Loucy (cell line): ENCODE measurements around the gene RUSC1.

Source experiments
- EZH2phosphoT487 ChIP-seq: fragments of 200-600 bp; IDR thresholded peaks from 2 replicates; pipeline ENCODE4 v1.6.1; 2018; ENCODE audit warnings: antibody characterized with exemption, mild to moderate bottlenecking, moderate library complexity, borderline replicate concordance
- TF ChIP-seq, protein P1 (sequence below): fragments of 200-600 bp; sonication (generic); conservative IDR thresholded peaks from 2 replicates; pipeline ENCODE4 v1.5.1; 2014; ENCODE audit warnings: mild to moderate bottlenecking, antibody characterized with exemption, low read length

DNA sequence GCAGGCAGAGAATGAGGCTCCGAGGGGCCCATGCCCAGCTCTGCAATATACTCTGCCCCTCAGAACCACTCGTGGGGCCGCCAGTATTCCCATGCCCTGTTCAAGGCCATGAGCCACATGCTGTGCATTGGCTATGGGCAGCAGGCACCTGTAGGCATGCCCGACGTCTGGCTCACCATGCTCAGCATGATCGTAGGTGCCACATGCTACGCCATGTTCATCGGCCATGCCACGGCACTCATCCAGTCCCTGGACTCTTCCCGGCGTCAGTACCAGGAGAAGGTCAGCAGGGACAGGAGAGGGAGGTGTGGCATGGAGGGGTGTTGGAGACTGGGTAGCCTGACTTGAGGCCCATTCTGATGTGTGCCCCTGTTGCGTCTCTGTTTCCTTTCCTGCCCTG, 36.2 kb upstream of the RUSC1 start:
- TF ChIP-seq, protein P1, sequence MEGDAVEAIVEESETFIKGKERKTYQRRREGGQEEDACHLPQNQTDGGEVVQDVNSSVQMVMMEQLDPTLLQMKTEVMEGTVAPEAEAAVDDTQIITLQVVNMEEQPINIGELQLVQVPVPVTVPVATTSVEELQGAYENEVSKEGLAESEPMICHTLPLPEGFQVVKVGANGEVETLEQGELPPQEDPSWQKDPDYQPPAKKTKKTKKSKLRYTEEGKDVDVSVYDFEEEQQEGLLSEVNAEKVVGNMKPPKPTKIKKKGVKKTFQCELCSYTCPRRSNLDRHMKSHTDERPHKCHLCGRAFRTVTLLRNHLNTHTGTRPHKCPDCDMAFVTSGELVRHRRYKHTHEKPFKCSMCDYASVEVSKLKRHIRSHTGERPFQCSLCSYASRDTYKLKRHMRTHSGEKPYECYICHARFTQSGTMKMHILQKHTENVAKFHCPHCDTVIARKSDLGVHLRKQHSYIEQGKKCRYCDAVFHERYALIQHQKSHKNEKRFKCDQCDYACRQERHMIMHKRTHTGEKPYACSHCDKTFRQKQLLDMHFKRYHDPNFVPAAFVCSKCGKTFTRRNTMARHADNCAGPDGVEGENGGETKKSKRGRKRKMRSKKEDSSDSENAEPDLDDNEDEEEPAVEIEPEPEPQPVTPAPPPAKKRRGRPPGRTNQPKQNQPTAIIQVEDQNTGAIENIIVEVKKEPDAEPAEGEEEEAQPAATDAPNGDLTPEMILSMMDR: no peak
- TF ChIP-seq EZH2phosphoT487: no peak
